Activated naive CD4-positive, alpha-beta T cell treated with Interleukin-2 at 50 U/mL for 16 hours (primary cell): ENCODE results near the gene CDKN2AIPNL.
"Not testable (repeated sequence)": the region's sequence is repeated elsewhere in the genome, so short reads cannot be mapped to it uniquely, and the experiment has no call there.

Experiments
- DNase-seq: peaks from one replicate; pipeline ENCODE4 v3.0.0-alpha.2; 2020

The CDKN2AIPNL gene

GRCh38 chr5:134397196-134397595 is 14.5 kb downstream of the CDKN2AIPNL start:
- DNase-seq: no peak

GRCh38 chr5:134396274-134396673 is 15.4 kb downstream of the CDKN2AIPNL start:
- no peak for DNase-seq

- no peak for DNase-seq
Observed at GRCh38 chr5:134394932-134395331, 16.7 kb downstream of the CDKN2AIPNL start.

- DNase-seq: no peak
Observed at GRCh38 chr5:134392301-134392700, 19.4 kb downstream of the CDKN2AIPNL start.

GRCh38 chr5:134387443-134387842 is 24.2 kb downstream of the CDKN2AIPNL start:
- no peak for DNase-seq

- no peak for DNase-seq
Observed at GRCh38 chr5:134383980-134384697, 27.5 kb downstream of the CDKN2AIPNL start.

- not testable (repeated sequence) for DNase-seq
Observed at GRCh38 chr5:134382204-134382603, 29.5 kb downstream of the CDKN2AIPNL start.

- DNase-seq: no peak
Observed at GRCh38 chr5:134380346-134380745, 31.3 kb downstream of the CDKN2AIPNL start.

- DNase-seq: no peak
Observed at GRCh38 chr5:134374232-134374631, 37.4 kb downstream of the CDKN2AIPNL start.

- DNase-seq: not testable (repeated sequence)
Observed at GRCh38 chr5:134373633-134374032, 38.0 kb downstream of the CDKN2AIPNL start.

GRCh38 chr5:134371834-134372340 is 39.8 kb downstream of the CDKN2AIPNL start:
- DNase-seq: peak; percentile 45

- peak; percentile 97 for DNase-seq
Observed at GRCh38 chr5:134370871-134371833, 40.5 kb downstream of the CDKN2AIPNL start, which contains the start of gene UBE2B. UBE2B (plus strand) TSS chr5:134371569; CDS start chr5:134371596, 27 bp downstream.

GRCh38 chr5:134370311-134370870 is 41.3 kb downstream of the CDKN2AIPNL start:
- peak; percentile 18 for DNase-seq

- DNase-seq: no peak
Observed at GRCh38 chr5:134365604-134366003, 46.1 kb downstream of the CDKN2AIPNL start.

- no peak for DNase-seq
Observed at GRCh38 chr5:134355681-134356080, 56.0 kb downstream of the CDKN2AIPNL start.
